Fibroblast of skin of left biceps (primary cell): ENCODE data around the gene OSBPL5.

Experiments
- DNase-seq, 2 experiments: peaks; one replicate each; pipeline ENCODE4 v3.0.0-alpha.2; 2013; ENCODE audit warnings: low read depth in 2 of 2

OSBPL5 gene

GRCh38 chr11:3198815-3199214, 33.7 kb upstream of the OSBPL5 start:
- no peak for DNase-seq

- no peak for DNase-seq
Measured at GRCh38 chr11:3197878-3198528, 32.9 kb upstream of the OSBPL5 start.

GRCh38 chr11:3197044-3197695, 32.1 kb upstream of the OSBPL5 start:
- no peak for DNase-seq

GRCh38 chr11:3196161-3197043, 31.3 kb upstream of the OSBPL5 start:
- no peak for DNase-seq

GRCh38 chr11:3195251-3196160, 30.4 kb upstream of the OSBPL5 start:
- DNase-seq = no peak

GRCh38 chr11:3194016-3194816, 29.1 kb upstream of the OSBPL5 start:
- no peak for DNase-seq

- no peak for DNase-seq
Measured at GRCh38 chr11:3193373-3194015, 28.4 kb upstream of the OSBPL5 start.

GRCh38 chr11:3192511-3193372, 27.6 kb upstream of the OSBPL5 start:
- DNase-seq = no peak

- DNase-seq = no peak
Measured at GRCh38 chr11:3191586-3192324, 26.6 kb upstream of the OSBPL5 start.

GRCh38 chr11:3190600-3190999, 25.5 kb upstream of the OSBPL5 start:
- no peak for DNase-seq

GRCh38 chr11:3189886-3190583, 24.9 kb upstream of the OSBPL5 start:
- no peak for DNase-seq

GRCh38 chr11:3189196-3189843, 24.2 kb upstream of the OSBPL5 start:
- no peak for DNase-seq

GRCh38 chr11:3188496-3189195, 23.5 kb upstream of the OSBPL5 start:
- DNase-seq = no peak

GRCh38 chr11:3186166-3186953, 21.2 kb upstream of the OSBPL5 start:
- DNase-seq = no peak

GRCh38 chr11:3184732-3185347, 19.7 kb upstream of the OSBPL5 start:
- DNase-seq = no peak

GRCh38 chr11:3183523-3183922, 18.4 kb upstream of the OSBPL5 start:
- DNase-seq = no peak
